Measurements from ENCODE around the gene IRF3.
"Not testable (repeated sequence)": the region's sequence is repeated elsewhere in the genome, so short reads cannot be mapped to it uniquely, and the experiment has no call there.

The IRF3 gene

DNA sequence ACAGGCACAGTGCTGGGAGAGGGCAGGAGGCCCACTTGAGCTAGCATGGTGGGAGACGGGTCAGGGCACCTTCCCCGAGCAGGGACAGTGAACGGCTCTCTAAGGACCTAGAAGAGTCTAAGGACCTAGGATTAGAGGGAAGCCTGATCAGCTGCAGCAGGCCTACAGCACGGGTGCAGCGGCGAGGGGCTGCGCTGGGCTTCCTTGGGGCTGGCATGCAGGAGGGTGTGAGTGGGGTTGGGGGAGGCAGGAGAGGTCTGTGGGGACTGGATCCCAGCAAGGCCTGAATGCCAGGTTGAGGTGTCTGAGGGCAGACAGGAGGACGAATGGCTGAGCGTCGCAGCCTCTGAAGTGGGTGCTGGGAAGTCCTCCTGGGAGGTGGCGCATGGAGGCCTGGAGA is 20.1 kb downstream of the IRF3 start:
- DNase-seq = no peak

DNA sequence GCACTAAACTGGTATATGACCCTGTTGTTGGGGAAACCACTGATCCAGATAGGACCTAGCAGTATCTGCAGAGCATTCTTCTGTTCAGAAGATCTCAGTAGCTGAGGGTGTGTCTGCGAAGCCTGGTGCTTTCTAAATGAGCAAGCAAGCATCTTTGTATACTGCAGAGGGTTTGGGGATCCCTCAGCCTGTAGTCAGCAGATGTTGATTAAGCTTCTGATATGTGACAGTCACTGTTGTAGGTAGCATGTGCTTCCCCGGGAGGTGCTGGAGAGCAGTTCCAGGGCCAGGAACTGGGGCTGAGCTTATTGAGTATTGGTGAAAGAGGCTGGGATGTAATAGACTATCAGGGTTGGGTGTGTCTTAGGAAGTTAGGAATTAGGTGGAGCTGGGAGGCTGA is 22.2 kb downstream of the IRF3 start:
- no peak for DNase-seq

DNA sequence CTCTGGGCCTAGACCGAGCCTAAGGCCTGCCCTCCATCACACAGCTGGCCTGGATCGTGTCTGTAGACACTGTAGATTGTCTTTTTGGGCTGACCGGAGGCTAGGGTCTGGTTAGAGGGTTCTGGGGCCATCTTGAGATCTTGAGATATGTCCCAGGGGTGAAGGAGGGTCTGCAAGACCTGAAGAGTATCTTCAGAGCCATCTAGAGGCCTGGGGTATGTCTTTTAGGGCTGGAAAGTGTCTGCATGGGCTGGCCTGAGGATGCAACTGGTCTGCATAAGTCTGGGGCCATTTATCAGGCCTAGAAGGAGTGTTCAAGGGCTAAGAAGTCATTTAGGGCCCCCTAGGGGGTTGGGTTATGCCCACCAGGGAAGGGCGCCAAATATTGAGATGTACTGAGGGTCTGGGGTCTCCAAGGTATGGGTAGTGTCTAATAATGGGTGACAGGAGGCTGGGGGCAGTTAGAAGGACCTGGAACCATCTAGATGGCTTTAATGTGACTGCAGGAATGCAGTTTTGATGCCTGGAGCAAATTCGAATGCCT is 23.1 kb downstream of the IRF3 start:
- peak; percentile 12 for DNase-seq

DNA sequence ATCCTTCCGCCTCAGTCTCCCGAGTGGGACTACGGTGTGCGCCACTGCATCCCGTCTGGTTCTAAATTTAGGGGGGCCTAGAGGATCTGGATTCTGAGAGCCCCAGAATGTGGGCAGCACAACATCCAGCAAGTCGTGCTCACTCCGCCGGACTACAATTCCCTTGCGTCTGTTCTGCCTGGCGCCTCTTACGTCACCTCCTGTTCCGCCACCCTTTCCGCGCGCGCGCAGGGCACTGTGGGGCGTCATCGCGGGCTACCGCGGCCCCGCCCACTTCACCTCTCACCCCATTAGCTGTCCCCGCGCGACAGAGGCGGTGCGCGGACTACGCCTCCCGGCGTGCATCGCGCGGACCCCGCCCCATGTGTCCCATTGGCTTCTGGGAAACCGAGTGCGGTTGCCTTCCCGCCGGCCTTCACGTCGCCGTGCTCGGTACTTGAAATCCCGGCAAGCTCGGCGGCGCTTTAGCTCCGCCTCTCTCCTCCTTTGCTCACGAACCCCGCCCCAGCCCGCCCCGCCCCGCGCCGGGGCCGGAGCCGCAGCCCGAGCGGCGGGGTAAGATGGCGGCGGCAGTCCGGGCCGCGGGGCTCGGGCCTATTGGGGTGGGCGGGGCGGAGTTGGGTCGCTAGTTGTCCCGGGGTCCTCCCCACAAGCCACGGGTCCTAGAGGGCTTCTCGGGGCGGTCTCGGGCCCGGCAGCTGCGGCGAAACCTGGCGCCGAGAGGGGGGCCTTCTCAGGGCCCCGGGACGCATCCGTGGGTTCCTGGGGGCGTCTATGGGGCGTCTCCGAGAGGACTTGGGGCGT is 23.8 kb downstream of the IRF3 start, which contains the start of gene SCAF1:
SCAF1 (plus strand) TSS at position 522 of the 804 bp plus-strand sequence. CDS start 2,818 bp downstream, outside the sequence.
- DNase-seq = peak; percentile 98

DNA sequence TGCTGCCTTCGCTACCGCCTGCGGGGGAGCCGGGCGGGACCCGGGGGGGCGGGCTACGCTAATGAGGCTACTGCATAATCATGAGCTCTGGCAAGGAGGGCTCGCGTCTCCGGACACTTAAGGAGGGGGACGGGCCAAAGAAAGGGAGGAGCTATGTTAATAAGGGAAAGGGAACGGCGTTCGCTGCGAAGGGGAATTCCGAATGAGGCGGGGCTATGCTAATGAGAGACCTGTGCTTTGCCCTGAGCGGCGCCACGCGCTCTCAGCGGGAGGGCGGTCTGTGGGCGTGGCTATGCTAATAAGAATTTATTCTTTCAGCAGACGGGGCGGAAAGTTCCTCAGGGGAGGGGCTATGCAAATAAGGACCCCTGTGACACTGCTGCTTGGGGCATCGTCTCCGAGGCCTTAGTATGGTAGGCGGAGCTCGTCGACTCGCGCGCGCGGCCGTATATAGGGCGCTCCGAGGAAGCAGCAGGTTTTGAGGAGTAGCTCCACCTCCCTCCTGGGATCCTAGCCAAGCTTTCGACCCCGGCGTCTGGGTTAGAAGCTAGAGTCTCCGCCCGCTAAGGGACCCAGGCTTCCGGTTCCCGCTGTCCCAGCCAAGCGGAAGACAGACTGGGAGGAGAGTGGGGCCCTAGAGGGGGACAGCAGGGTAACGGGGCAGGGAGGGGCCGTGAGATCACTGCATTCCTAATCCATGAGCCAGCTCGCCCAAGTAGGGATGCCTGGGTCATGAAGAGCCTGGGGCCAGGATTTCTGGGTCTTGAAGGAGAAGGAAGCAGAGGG is 25.4 kb downstream of the IRF3 start, which contains the start of gene RRAS:
RRAS (minus strand) TSS at position 31 of the 786 bp plus-strand sequence. CDS start 45 bp downstream, outside the sequence.
- peak; percentile 100 for DNase-seq

DNA sequence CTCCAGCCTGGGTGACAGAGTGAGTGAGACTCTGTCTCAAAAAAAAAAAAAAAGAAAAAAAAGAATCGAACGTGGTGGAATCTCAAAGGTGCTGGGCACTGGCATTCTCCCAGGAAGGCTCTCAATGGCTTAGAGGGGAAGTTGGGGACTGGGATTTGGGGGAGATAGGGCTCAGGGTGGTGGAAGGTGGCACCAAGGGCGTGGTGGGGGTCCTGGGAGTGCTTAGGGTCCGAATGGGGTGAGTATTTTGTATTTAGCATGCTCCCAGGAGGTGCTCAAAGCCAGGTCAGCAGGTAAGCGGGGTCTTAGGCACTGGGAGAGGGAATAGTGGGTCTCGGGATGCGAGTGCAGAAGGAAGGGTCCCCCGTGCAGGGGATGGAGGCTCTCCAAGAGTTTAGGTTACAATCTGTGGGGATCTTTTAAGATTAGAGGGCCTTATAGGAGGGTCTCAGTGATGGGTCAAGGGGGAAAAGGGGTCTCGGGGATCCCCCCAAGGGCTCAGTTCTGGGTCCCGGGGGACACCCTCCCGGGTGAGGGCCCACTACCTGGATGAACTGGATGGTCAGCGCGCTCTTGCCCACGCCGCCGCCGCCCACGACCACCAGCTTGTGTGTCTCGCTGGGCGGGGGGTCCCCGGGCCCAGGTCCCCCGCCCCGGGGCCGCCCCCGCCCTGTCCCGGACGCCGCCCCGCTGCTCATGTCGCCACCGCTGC is 26.1 kb downstream of the IRF3 start:
- DNase-seq = no peak

DNA sequence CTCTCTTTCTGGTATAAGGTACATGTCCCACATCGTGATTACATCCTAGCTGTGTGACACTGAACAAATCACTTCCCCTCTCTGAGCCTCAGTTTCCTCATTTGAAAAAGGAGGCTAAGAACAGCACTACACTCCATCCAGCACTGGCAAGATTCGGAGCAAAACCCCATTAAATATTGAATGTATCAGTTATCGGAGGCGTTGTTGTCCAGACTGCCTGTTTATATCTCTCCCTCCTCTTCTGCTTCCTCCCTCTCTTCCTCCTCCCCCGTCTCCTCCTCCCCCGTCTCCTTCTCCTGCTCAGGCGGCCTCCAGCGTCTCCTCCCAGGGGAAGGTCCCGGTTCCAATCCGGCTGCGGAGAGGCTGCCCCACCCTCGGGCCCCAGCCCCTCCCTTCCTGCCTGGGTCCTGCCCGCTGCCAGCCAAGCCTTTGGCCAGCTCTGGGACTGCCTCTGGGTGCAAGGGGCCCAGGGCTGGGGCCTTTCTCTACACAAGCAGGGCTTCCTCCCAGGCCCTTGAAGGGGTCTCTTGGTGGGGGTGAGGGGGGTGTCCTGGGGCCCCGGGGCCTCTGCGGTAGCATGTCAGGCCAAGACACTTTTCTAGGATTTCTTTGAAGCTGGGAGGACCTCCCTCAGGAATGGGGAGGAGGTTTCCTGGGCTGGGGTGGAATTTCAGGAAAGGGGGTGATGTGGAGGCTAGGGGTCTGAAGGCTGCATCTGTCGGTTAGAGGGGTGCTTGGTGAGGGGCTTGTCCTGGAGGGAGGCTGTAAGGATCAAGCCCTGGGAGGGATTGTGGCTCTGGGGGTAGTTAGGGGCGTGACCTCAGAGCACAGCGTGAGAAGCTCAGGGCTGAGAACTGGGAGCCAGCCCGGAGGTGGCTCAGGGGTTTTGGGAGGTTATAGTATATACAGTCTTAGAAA is 27.6 kb downstream of the IRF3 start:
- peak; percentile 78 for DNase-seq

DNA sequence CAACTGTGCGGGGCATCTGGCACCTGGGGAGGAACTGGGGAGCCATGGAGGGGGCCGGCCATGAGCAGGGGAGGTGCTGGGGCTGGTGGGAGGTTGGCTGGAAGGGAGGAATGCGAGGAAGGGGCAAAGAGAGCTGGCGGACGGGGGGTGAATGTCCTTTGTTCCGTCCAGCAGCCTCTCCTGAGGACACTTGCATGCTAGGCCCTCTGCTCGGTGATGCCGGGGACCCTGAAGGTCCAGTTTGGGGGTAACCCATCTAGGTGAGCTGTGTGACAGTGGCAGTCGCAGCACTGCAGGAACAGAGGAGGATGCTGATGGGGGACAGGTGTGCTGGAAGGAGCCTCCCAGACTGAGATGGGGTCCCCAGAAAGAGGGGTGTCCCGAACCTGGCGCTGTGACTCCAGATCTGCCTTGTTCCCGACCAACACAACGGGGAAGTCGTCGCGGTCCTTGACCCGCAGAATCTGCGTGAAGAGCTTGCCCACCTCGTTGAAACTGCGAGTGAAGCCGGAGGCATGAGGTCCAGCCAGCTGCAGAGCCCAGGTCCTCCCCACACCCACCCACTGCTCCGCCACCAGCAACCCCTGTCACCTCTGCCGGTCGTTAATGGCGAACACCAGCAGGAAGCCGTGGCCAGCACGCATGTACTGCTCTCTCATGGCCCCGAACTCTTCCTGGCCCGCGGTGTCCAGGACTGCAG is 29.3 kb downstream of the IRF3 start:
- DNase-seq = no peak

DNA sequence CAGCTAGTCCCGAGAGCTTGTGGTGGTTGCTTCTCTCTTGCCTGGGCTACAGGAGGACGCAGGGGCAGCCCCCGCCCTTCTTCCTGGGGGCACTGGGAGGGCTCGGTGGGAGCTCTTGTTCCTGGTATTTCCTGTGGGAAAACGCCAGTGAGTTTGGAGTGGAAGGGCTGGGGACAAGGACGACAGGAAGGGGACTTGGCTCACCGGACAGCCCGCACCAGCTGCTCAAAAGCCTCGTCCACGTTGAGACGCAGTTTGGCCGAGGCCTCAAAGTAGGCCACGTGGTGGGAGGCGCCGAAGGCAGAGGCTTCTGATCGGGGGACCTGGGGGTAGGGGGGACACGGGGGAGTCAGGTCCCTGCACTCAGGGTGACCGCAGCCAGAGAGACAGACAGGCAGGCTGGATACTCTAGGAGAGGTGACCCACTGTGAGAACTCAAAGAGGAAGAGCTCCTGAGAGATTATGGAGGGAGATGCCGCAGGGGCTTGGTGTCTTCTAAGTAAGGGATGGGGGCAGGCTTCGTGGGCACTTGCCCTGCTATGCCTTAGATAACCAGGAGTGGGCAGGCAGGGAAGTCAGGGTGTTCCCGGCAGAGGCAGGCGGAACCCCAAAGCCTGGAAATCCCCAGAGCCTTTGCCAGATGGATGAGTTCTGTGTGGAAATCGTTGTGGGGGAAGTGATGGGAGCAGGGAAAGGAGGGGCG is 30.0 kb downstream of the IRF3 start:
- peak; percentile 10 for DNase-seq

DNA sequence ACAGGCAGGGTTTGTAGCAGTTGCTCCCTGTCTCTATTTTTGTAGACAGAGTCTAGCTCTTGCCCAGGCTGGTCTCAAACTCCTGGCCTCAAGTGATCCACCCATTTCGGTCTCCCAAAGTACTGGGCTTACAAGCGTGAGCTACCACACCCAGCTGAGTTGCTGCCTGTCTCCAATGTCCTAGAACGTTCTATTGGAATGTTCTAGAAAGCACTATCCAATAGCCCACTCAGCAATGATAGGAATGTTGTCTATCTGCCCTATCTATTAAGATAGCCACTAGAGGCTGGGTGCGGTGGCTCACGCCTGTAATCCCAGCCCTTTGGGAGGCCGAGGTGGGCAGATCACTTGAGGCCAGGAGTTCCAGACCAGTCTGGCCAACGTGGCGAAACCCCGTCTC is 32.4 kb downstream of the IRF3 start:
- not testable (repeated sequence) for DNase-seq

DNA sequence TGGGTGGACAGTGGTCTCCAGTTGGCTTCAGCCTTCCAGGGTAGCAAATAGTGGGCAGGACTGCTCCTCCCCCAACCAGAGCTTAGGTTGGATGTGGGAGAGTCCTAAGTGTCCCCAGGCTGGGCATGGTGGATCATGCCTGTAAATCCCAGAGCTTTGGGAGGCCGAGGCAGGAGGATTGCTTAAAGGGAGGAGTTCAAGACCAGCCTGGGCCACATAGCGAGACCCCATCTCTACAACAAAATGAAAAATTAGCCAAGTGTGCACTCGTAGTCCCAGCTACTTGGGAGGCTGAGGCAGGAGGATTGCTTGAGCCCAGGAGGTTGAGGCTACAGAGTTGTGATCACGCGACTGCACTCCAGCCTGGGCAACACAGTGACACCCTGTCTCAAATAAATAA is 33.1 kb downstream of the IRF3 start:
- DNase-seq = no peak

DNA sequence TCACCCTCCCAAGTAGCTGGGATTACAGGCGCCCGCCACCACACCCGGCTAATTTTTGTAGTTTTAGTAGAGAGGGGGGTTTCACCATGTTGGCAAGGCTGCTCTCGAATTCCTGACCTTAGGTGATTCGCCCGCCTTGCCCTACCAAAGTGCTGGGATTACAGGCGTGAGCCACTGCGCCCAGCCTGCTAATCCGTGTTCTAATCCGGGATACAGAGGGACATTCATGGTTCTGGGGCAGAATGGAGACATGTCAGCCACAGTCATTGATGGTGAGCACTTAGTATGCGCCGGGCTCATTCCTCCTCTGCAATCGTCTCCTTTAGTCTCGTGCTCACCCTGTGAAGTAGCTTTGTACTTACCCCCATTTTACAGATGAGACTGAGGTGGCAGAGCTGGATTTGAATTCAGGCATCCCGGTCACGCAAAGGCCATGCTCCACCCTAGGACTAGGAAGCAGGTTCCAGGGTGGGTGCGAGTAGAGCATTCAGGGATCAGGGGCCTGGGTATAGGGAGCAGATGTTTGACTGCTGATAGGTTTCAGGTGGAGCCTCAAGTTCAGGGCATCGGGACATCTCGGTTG is 34.0 kb downstream of the IRF3 start:
- DNase-seq = no peak

DNA sequence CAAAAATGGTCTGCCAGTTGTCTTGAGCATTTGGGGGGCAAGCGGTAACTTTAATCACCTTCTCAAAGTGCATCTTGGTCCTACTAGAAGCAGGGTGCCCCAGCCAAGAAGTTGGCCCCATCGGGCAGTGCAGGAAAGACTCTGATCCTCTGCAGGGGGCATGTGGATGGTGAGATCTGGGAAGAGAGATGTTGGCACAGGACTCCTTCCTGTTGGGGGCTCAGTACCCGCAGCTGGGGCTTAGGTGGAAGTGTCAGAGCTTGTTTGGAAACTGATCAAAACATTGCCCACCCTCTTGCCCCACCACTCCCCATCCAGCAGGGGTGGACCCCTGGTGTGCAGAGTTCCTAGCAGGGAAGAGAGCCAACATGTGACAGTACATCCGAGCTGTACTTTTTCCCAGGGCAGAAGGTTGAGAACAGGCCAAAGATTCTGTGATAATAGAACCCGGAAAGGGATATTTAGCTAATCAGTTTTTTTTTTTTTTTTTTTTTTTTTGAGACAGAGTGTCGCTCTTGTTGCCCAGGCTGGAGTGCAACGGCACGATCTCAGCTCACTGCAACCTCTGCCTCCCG is 34.6 kb downstream of the IRF3 start:
- DNase-seq = no peak

DNA sequence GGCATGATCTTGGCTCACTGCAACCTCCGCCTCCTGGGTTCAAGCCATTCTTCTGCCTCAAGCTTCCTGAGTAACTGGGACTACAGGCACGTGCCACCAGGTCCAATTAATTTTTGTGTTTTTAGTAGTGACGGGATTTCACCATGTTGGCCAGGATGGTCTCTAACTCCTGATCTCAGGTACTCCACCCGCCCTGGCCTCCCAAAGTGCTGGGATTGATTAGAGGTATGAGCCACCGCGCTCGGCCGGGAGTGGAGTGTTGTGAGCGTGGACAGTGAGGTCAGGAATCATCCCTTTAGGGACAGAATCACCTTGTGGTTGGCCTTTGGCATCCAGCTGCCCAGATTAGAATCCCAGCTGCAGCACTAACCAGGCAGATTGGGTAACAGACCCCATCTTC is 36.0 kb downstream of the IRF3 start:
- no peak for DNase-seq

DNA sequence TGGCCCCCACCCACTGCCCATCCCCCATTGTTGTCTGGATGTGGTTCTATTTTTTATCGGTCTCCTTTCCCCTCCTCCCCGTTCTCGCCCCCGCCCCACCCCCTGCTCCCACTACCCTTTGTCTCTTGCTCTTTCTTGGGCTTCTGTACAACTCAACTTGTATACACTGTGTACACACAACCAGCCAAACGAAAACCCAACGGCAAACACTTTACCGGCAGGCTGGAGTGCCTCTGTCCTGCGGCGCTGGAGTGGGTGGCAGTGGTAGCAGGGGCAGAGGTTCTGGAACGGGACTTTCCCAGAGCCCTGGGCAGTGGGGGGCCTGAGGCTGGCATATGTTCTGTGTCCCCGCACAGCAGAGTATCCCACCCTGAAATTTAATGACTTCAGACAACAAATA is 39.4 kb downstream of the IRF3 start:
- DNase-seq = no peak

DNA sequence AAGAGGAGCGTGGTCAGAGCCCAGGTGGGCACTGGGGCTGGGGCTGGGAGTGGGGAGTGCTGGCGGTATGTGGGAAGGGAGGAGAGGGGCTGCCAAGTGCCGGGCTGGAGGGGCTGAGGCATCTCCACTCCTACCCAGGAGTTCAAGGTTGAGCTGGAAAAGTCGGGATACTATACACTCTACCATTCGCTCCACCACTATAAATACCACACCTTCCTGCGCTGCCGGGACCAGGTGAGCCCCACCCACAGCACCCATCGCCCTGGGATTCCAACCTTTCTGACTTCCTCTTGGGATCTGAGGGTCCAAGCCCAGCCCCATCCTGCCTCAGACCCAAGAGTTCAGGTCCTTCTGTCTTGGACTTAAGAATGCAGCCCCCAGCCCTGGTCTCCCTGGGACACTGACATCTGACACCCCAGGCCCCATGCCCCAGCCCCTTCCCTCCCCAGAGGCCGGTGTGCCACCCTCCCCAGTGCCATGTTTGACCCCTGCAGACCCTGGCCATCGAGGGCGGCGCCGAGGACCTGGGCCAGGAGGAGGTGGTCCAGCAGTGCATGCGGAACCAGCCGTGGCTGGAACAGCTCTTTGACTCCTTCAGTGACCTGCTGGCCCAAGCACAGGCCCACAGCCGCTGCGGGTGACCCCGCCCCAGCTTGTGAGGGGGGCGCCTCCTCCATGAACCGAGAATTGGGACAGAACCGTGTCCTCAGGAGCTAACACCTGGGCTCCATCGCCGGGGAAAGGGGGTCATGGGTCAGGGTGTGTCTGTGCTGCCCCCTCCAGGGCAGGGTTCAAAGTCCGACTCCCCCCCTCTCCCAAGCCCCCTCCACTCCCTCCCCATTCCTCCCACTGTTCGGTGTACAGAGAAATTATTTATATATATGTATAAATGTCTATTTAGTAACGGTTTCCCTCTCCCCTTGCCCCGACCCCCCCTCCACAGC is 40.4 kb downstream of the IRF3 start:
- DNase-seq = no peak

DNA sequence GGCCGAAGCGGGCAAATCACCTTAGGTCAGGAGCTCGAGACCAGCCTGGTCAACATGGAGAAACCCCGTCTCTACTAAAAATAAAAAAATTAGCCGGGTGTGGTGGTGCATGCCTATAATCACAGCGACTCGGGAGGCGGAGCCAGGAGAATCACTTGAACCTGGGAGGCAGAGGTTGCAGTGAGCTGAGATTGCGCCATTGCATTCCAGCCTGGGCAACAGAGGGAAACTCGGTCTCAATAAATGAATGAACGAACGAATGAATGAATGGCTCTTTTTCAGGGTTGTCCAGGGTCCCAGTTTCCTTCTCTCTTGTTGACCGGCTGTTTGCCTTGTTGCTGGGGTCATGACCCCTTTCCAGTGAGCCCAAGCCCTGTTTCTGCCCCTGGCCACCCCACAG is 47.8 kb downstream of the IRF3 start:
- DNase-seq = not testable (repeated sequence)

DNA sequence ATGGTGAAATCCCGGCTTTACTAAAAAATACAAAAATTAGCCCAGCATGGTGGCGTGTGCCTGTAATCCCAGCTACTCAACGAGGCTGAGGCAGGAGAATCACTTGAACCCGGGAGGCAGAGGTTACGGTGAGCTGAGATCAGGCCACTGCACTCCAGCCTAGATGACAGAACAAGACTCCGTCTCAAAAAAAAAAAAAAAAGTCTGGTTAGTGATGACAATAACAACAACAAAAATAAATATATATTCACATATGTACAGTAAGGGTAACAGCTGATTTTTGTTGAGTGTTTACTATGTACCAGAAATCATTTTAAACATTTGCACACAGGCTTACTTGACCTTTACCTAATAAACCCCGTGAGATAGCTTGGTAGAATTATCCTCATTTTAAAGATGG is 48.7 kb downstream of the IRF3 start:
- DNase-seq = no peak

DNA sequence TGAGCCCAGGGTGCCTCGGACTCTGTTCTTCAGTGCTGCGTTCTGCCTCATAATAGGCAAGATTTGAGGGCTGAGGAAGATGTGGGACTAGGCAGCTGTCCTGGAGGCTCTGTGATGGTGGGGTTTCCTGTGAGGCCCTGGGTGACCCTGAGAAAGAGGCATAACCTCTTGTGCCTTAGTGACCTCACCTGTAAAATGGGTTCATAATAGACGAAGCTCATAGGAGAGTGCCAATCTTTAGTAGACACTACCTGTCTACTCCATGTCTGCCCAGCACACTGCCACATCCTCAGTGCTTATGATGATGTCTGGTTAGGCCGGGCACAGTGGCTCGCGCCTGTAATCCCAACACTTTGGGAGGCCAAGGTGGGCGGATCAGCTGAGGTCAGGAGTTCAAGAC is 49.1 kb downstream of the IRF3 start:
- DNase-seq = no peak
